Forelimb muscle (tissue), 1 donor: Measurements from ENCODE around the gene SND1. TPM values are rescaled to one million over a fixed set of nuclear protein-coding genes. Genes with fewer than 3 reads are reported as not detected.
"Not testable (repeated sequence)": the region's sequence is repeated elsewhere in the genome, so short reads cannot be mapped to it uniquely, and the experiment has no call there.

ENCODE experiments used
- DNase-seq: peaks from one replicate; pipeline ENCODE4 v3.0.0-alpha.2; 2013; ENCODE audit warnings: low read depth
- polyA plus RNA-seq: library from polyadenylated mRNA; unstranded; fragments of 120-200 nt; gene quantifications from one replicate; pipeline ENCODE4 v1.2.1, GENCODE V29; 2013; ENCODE audit not compliant: insufficient read length

Gene SND1
- polyA plus RNA-seq, 1 donor = 95.0 TPM

DNA sequence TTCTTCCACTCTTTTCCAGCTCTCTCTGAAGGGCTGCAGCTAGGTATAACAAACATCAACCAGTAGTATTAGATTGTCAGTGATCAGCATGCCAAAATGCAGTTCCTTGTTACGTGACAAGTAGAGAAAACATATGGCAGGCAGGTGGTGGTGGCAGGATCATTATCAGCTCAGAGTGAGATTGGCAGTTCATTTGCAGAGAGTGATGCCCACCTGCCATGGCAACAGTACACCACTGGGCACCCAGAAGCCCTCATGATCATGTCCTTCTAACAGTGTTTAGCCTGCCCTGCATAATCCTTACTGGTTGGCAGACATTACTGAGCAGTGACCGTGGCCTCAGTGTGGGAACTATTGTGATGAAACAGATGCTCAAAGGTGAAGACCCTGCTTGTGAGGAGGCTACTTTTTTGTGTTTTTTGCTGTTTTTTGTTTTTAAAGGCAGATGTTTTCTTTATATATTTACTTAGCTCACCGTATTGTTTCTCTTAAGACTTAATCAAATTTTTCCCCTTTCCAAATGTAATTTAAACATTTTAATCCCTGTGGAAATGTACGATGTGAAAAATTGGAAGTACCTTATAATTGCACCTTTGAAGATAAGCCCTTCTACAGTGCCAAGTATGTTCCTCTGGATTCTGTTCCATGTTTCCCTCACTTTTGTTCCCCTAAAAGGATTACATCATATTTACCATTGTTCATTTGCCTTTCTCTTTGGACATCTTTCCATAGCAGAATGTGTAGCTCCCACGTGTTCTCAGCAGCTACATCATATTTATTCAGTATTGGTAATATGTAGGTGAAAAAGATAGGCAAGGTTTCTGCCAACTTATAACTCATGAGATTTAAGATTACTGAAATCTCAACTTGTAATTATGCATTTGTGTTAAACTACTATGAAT, 179.6 kb downstream of the SND1 start:
- DNase-seq = no peak

DNA sequence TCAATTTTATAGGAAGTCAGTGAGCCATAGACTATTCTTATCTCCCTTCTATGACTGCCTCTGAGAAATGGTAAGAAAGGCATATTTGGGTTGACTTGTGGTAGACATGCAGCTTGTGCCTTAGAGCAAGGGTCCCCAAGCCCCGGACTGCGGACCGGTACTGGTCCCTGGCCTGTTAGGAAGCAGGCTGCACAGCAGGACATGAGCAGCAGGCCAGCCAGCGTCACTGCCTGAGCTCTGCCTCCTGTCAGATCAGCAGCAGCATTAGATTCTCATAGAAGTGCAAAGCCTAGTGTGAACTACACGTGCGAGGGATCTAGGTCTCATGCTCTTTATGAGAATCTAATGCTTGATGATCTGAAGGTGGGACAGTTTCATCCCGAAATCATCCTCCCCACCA, 180.6 kb downstream of the SND1 start:
- no peak for DNase-seq

GRCh38 chr7:127833641-127834040, 181.6 kb downstream of the SND1 start:
- no peak for DNase-seq

DNA sequence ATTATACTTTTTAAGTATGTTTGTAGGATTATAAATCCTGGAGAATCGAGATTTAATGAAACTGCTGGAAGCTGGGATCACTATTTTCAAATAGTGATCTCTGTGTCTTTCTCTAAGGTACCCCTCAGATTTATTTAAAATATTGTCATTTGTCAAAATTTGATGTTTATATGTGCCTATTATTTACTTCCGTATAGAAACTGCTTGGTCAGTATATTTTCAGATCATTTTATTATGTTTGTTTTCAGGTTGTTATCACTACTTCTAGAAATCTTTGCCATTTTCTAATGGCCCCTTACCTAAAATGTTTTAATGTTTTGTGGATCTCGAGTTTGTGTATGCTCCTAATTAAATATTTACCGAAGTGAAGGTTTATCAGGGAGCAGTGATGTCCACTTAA, 183.7 kb downstream of the SND1 start:
- DNase-seq = no peak

DNA sequence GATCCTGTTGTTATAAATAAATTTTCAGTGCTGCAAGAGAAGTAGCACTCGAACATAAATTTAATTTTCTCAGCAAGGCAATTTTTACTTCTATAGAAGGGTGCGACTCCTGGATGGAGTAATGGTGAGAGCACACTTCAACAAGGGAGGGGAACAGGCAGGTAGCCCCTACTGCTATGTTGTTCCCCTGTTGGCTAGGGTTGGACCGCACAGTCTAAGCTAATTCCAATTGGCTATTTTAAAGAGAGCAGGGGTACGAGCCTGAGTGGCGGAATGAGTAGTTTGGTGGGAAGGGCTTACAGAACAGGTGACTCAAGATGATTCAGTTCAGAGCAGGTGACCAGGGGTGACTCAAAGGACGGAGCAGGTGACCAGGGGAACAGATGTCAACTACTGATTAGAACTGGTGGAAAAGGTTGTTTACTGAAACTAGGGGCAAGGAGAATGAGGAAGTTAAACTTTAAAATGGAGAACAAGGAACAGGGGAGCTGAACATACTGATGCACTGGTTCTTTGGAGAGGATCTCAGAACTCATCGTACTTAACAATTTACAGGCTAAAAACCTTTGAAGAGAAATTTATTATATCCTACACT, 185.9 kb downstream of the SND1 start:
- DNase-seq = not testable (repeated sequence)

- no peak for DNase-seq
These were observed 186.9 kb downstream of the SND1 start for GRCh38 chr7:127838816-127839415.

DNA sequence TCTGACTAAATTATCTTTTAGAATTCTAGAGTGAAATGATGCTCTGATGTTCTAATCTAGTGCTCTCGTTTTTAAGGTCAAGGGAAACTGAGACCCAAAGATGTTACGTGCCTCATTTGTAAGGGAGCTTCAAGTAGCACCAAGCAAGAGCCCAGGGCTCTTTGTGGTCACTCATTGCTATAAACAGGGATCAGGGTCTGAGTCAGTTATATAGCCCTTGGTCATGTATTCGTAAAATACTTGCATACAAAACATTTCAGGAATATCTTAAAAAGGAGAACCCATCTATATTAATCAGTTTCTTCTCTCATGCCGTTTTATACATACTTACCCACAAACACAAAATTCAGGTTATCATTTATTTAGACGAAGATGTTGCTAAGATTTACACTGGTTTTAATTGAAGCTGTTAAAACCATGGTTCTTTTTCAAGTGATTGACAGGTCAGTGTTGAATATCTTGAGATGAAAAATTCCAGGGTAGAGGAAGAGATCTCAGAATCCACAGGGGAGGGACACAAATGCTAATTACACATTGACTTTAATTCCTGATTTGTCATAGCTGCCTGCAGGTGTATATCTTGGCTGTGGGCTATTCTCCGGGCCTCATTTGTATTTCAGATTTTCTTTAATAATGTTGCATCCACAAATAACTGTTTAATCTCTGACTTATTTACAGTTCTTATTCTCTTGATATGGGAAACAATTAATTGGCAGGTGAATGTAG, 188.4 kb downstream of the SND1 start:
- no peak for DNase-seq

DNA sequence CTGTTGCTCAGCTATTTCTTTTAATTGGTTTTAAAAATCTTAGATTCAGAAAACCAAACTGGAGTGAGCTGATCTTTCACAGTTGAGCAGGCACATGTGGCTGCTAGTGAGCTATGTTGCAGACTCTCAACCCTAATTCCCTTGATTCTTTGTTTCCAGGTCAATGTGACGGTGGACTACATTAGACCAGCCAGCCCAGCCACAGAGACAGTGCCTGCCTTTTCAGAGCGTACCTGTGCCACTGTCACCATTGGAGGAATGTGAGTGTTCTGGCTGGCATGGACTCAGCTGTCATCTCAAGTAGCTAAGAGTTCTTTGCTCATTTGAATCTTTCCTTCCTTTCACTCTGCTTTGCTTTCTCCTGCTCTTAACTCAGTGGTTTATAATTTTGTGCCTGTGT, 192.2 kb downstream of the SND1 start:
- DNase-seq = no peak

DNA sequence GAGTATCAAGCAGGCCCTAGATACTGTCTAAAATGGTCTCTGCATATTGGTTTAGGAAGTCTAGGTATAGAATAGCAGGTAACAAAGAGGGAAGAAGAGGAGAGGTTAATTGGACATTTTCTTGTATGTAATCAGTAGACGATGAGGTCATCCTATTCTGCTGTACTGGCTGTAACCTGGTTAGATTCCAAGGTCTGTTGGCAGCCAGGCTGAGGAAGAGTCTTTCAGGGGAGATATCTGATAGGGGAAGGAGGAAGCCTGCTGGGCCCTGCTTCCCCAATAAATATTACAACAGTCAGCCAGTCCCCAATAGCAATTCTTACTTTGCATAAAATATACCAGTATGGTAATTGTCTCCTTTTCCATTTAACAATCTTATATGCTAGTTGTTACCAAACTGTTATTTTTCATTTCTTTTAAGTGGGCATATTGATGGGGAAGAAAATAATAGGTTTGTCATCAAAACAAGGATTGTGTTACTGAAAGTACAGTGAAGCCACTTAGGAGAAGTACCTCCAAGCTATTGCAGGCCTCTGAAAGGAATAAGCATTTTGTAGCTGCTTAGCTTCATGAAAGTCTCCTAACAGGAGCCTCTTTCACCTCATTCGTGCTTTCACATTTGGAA, 192.8 kb downstream of the SND1 start:
- DNase-seq = no peak

DNA sequence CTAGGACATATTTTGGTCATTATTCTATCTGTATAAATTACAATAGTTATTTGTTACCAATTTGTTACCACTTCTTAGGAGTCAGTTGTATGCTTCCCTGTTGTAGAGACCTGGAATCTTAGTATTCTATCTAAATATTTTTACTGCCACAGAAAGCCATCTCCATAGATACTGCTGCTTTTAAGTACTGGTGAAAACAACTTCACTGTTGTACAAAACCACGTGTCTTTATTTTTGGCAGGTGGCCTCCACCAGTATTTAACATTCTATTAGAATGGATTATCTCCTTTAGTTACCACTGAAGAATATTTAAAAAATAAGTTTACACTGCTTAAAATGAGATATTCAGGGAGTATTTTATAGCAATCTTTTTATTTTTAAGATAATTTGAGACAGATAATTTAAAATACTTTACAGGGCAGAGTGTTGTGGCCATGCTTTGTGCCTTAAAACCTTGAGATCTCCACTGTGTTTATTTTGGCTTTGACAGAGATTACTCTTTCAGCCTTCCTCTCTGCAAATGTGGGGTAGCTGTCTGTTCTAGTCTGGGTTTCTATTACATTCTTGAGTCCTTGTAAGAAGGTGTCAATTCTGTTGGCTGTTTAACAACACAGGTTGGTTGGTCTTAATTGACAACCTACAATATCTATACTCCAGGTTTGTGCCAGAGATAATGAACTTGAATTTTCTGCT, 193.7 kb downstream of the SND1 start:
- DNase-seq = no peak

GRCh38 chr7:127847641-127848040, 195.6 kb downstream of the SND1 start:
- DNase-seq = no peak

- DNase-seq = no peak
These were observed 196.2 kb downstream of the SND1 start for GRCh38 chr7:127848241-127848640.

- no peak for DNase-seq
These were observed 198.2 kb downstream of the SND1 start for GRCh38 chr7:127850195-127850594.

GRCh38 chr7:127854383-127854782, 202.4 kb downstream of the SND1 start:
- DNase-seq = no peak

DNA sequence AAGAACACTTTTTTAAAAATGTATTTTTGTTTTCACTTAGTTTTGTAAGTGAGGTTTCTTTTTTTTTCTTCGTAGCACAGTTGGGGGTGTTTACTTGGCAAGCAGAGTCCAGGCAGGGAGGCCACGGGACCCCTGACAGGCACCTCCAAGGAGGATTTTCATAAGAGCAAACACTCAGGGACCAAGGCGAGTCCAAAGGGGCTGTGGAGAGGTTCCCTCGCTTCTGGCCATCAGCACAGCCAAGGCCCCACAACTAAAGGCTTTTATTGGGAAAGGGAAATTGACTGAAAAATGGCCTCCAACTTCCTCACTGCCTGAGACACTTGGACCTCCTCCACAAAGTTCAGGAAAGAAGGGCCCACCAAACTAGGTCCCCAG, 205.5 kb downstream of the SND1 start:
- no peak for DNase-seq

DNA sequence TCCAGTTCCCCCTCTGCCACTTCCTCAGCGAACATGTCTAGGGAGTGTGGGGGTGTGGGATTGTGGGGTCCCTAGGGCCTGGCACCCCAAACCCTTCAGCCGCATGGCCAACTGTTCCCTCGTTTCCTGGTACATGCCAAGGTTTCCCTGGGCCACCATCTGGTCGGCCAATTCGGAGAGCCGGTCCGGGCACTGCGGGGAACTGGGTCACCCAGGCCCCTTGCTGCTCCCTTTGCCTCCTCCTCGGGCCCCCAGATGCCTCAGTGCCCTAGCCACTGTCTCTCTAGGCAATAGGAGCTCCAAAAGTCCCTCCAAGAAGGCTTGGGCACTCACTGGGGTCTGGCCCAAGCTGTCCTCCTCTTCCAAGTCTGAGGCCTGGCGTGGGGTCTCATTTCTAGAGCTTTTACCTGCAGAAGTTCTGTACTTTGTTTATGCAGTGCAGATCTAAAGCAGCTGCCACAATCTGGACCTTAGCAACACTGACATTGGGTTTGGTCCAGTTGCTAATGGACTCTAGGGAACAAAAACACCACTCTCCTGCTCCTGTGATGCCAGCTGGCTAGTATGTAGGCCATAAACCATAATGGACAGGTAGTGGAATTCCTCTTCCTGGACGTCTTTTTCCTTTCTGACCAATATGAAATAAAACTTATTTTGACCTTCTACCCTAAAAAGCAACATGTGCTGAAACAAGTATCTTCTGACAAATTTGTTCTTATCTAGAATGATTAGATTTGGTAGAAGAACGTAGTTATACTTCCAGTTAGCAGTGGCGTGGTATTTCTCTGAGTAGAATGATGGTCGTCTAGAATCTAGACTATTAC, 206.3 kb downstream of the SND1 start:
- no peak for DNase-seq

- DNase-seq = no peak
These were observed 206.9 kb downstream of the SND1 start for GRCh38 chr7:127858915-127859189.

- DNase-seq = no peak
These were observed 207.3 kb downstream of the SND1 start for GRCh38 chr7:127859330-127859729.

DNA sequence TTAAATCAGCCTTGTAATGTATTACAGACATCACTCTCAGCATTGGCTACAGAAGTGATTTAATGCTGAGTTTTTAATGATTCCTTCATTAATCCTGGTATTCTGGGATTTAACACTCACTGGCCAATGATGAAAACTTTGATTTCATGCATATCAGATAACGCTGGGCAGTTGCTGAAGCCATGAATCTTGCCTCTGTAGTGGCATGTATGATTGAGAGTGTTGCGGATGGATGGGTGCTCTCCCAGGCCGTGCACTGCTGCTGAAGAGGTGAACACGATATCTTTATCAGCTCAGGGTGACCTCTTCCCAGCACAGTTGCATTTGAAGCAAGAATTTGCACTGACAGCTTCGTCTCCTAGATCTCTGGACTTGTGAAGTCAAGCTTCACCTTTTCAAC, 210.5 kb downstream of the SND1 start:
- no peak for DNase-seq

GRCh38 chr7:127863082-127863481, 211.1 kb downstream of the SND1 start:
- DNase-seq = no peak

DNA sequence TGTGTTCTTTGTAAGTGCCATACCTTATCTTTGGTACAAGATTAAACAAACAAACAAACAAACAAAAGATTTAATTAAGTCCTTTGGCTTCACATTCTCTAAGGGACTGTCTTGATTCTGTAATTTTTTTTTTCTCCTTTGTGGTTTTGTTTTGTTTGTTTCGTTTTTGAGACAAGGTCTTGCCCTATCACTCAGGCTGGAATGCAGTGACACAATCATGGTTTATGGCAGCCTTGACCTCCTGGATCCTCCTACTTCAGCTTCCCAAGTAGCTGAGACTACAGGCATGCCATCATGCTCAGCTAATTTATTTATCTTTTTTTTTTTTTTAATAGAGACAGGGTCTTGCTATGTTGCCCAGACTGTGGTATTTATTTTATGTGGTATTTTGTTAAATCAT, 213.5 kb downstream of the SND1 start:
- DNase-seq = no peak
